CD4-positive, alpha-beta T cell treated with Interleukin-2 at 100 ng/mL for 4 hours (primary cell): Measurements from ENCODE around the gene HDAC10.
A peak's percentile ranks its signal among the peaks of the same experiment; 100 is the strongest.
"Not testable (repeated sequence)": the region's sequence is repeated elsewhere in the genome, so short reads cannot be mapped to it uniquely, and the experiment has no call there.

Source experiments
- DNase-seq: peaks from one replicate; pipeline ENCODE4 v3.0.0-alpha.2; 2020; ENCODE audit warnings: low spot score

Gene HDAC10

GRCh38 chr22:50285568-50286229 is 34.6 kb upstream of the HDAC10 start:
- DNase-seq: no peak

- DNase-seq: no peak
Measured at GRCh38 chr22:50284479-50284878, 33.4 kb upstream of the HDAC10 start.

- no peak for DNase-seq
Measured at GRCh38 chr22:50283821-50284220, 32.8 kb upstream of the HDAC10 start.

- no peak for DNase-seq
Measured at GRCh38 chr22:50282361-50283155, 31.5 kb upstream of the HDAC10 start.

- no peak for DNase-seq
Measured at GRCh38 chr22:50281957-50282356, 30.9 kb upstream of the HDAC10 start.

GRCh38 chr22:50281384-50281760 is 30.3 kb upstream of the HDAC10 start:
- no peak for DNase-seq

GRCh38 chr22:50280708-50281383 is 29.8 kb upstream of the HDAC10 start:
- DNase-seq: no peak

GRCh38 chr22:50280022-50280707 is 29.1 kb upstream of the HDAC10 start:
- no peak for DNase-seq

GRCh38 chr22:50278956-50279619 is 28.0 kb upstream of the HDAC10 start:
- no peak for DNase-seq

GRCh38 chr22:50278461-50278860 is 27.4 kb upstream of the HDAC10 start:
- no peak for DNase-seq

- no peak for DNase-seq
Measured at GRCh38 chr22:50277761-50278160, 26.7 kb upstream of the HDAC10 start.

GRCh38 chr22:50276143-50276542 is 25.1 kb upstream of the HDAC10 start:
- DNase-seq: peak; percentile 49

- no peak for DNase-seq
Measured at GRCh38 chr22:50275181-50276055, 24.4 kb upstream of the HDAC10 start.

- no peak for DNase-seq
Measured at GRCh38 chr22:50274771-50275170, 23.7 kb upstream of the HDAC10 start.

- peak; percentile 46 for DNase-seq
Measured at GRCh38 chr22:50274311-50274710, 23.2 kb upstream of the HDAC10 start.

GRCh38 chr22:50273781-50274180 is 22.7 kb upstream of the HDAC10 start:
- DNase-seq: not testable (repeated sequence)

- DNase-seq: not testable (repeated sequence)
Measured at GRCh38 chr22:50273352-50273751, 22.3 kb upstream of the HDAC10 start.

GRCh38 chr22:50272044-50272802 is 21.2 kb upstream of the HDAC10 start:
- no peak for DNase-seq

- DNase-seq: peak; percentile 60
Measured at GRCh38 chr22:50271519-50271970, 20.5 kb upstream of the HDAC10 start.
